ENCODE measurements around the gene TMEM258. TPM values are rescaled to one million over a fixed set of nuclear protein-coding genes. Genes with fewer than 3 reads are reported as not detected.

TMEM258 gene
- total RNA-seq, 4 donors from 2014 or later: 8.2 to 34.7 (median 23.7) TPM

- Histone ChIP-seq H3K9me3 (no peaks in the 10 kb centered on the region), H3K4me3 (no peak overlapping the region), H3K27me3 (peaks cover 14% of the 10 kb centered on the region), H3K36me3 (no peaks in the 10 kb centered on the region), H3K27ac (peak overlapping the region in 2 of 4 donors; percentile 49 to 70), H3K4me1 (peaks cover 7 to 32% (median 26%) of the 10 kb centered on the region in 4 donors)
- intact Hi-C loops (cut with DNase I; ENCODE audit: low total_unique reads): no loop called here
- WGBS, 2 donors (ENCODE audit: low coverage in 1 of 2): 49% methylated on average over 9 of the region's 9 CpGs; no CpG with 5 or more reads in 1 of the 2 donors
- TF ChIP-seq POLR2A (IDR thresholded peaks at IDR 0.05) (no peak), POLR2AphosphoS5 (IDR thresholded peaks at IDR 0.05) (no peak), EP300 (IDR thresholded peaks at IDR 0.05; ENCODE audit: low read depth) (no peak)
- TF ChIP-seq, protein P1, sequence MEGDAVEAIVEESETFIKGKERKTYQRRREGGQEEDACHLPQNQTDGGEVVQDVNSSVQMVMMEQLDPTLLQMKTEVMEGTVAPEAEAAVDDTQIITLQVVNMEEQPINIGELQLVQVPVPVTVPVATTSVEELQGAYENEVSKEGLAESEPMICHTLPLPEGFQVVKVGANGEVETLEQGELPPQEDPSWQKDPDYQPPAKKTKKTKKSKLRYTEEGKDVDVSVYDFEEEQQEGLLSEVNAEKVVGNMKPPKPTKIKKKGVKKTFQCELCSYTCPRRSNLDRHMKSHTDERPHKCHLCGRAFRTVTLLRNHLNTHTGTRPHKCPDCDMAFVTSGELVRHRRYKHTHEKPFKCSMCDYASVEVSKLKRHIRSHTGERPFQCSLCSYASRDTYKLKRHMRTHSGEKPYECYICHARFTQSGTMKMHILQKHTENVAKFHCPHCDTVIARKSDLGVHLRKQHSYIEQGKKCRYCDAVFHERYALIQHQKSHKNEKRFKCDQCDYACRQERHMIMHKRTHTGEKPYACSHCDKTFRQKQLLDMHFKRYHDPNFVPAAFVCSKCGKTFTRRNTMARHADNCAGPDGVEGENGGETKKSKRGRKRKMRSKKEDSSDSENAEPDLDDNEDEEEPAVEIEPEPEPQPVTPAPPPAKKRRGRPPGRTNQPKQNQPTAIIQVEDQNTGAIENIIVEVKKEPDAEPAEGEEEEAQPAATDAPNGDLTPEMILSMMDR (IDR thresholded peaks at IDR 0.05): no peak
- peak; percentile 77 for DNase-seq
- in situ Hi-C loops (cut with MboI; ENCODE audit: low pct_ligation_motif_present in 1 of 4, low pct_unique_long_range_greater_than_20kb in 1 of 4, low sequenced_read_pairs in 3 of 4): no loop called here
Observed at GRCh38 chr11:61756452-61757212, 35.8 kb downstream of the TMEM258 start.

DNA sequence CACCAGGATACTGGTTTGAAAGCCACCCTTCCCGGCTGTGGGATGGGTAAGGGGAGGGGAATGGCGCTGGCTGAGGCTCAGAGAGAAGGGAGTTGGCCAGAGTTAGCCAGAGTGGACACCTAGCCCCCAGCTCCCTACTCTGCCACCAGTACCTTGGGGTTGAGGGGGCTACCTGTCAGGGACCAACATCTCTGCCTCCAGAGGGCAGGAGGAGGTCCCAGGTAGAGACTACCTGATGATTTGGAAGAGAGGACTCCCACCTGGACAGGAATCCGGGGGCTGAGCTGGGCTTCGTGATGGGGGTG lies 36.3 kb downstream of the TMEM258 start:
- intact Hi-C loops (cut with DNase I; ENCODE audit: low total_unique reads): no loop called here
- no peak for TF ChIP-seq EP300 (IDR thresholded peaks at IDR 0.05; ENCODE audit: low read depth)
- no peak for TF ChIP-seq POLR2A (IDR thresholded peaks at IDR 0.05)
- TF ChIP-seq, protein P1 (IDR thresholded peaks at IDR 0.05): no peak
- Histone ChIP-seq H3K4me1 (peaks cover 7 to 32% (median 26%) of the 10 kb centered on the region in 4 donors), H3K36me3 (no peaks in the 10 kb centered on the region), H3K9me3 (no peaks in the 10 kb centered on the region), H3K27ac (peak overlapping the region in 2 of 4 donors; percentile 49 to 70), H3K4me3 (no peak overlapping the region), H3K27me3 (peaks cover 14% of the 10 kb centered on the region)
- 58% methylated on average over 4 of the region's 4 CpGs; no CpG with 5 or more reads in 1 of the 2 donors for WGBS, 2 donors (ENCODE audit: low coverage in 1 of 2)
- in situ Hi-C loops (cut with MboI; ENCODE audit: low pct_ligation_motif_present in 1 of 4, low pct_unique_long_range_greater_than_20kb in 1 of 4, low sequenced_read_pairs in 3 of 4): no loop called here
- no peak for DNase-seq

- Histone ChIP-seq H3K27ac (no peak overlapping the region), H3K4me3 (no peak overlapping the region), H3K4me1 (peaks cover 7 to 32% (median 26%) of the 10 kb centered on the region in 4 donors), H3K27me3 (peaks cover 14% of the 10 kb centered on the region), H3K9me3 (no peaks in the 10 kb centered on the region), H3K36me3 (no peaks in the 10 kb centered on the region)
- in situ Hi-C loops (cut with MboI; ENCODE audit: low pct_ligation_motif_present in 1 of 4, low pct_unique_long_range_greater_than_20kb in 1 of 4, low sequenced_read_pairs in 3 of 4) (no loop called here), intact Hi-C loops (cut with DNase I; ENCODE audit: low total_unique reads) (no loop called here)
- TF ChIP-seq, protein P1 (IDR thresholded peaks at IDR 0.05): no peak
- no peak for TF ChIP-seq POLR2A (IDR thresholded peaks at IDR 0.05)
- no peak for TF ChIP-seq EP300 (IDR thresholded peaks at IDR 0.05; ENCODE audit: low read depth)
- TF ChIP-seq POLR2AphosphoS5 (IDR thresholded peaks at IDR 0.05): no peak
- WGBS, 2 donors (ENCODE audit: low coverage in 1 of 2): 85% methylated on average over 27 of the region's 31 CpGs; no CpG with 5 or more reads in 1 of the 2 donors
- no peak for DNase-seq
Observed at GRCh38 chr11:61754534-61755482, 37.6 kb downstream of the TMEM258 start.

DNA sequence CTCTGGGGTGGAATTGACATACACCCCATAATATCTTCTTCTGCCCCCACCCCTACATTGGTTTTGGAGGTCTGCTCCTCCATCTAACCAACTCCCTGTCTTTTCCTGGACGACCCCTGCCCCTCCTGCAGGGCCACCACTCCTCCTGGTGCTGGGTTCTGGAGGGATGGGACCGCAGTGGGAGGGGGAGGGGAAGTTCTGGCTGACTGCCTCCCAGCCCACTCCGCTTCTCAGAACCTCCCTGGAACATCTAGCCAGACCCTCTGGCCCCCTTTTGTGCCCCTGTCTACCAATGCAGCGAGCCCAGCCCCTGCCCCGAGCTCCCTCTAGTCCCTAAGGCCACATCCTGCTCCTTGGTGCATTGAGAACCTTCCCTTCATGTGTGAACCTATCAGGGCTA lies 38.7 kb downstream of the TMEM258 start:
- no peaks in the 10 kb centered on the region for H3K36me3 ChIP-seq
- no peak overlapping the region for H3K4me3 ChIP-seq
- intact Hi-C loops (cut with DNase I; ENCODE audit: low total_unique reads) (no loop called here), in situ Hi-C loops (cut with MboI; ENCODE audit: low pct_ligation_motif_present in 1 of 4, low pct_unique_long_range_greater_than_20kb in 1 of 4, low sequenced_read_pairs in 3 of 4) (no loop called here)
- TF ChIP-seq, protein P1 (IDR thresholded peaks at IDR 0.05): no peak
- TF ChIP-seq EP300 (IDR thresholded peaks at IDR 0.05; ENCODE audit: low read depth) (no peak), POLR2A (IDR thresholded peaks at IDR 0.05) (no peak), POLR2AphosphoS5 (IDR thresholded peaks at IDR 0.05) (no peak)
- DNase-seq: no peak
- H3K27ac ChIP-seq: no peak overlapping the region
- H3K4me1 ChIP-seq: peaks cover 7 to 32% (median 26%) of the 10 kb centered on the region in 4 donors
- no peaks in the 10 kb centered on the region for H3K9me3 ChIP-seq
- 80 to 82% methylated on average over 1 to 5 of the region's 5 CpGs for WGBS, 2 donors (ENCODE audit: low coverage in 1 of 2)
- H3K27me3 ChIP-seq: peaks cover 14% of the 10 kb centered on the region

Measured in transverse colon (tissue), 4 donors.